Measurements from ENCODE around the gene HDAC4.

HDAC4 gene

GRCh38 chr2:239412905-239413603 lies 12.2 kb upstream of the HDAC4 start:
- TF ChIP-seq CTCF (IDR thresholded peaks at IDR 0.05; ENCODE audit: borderline replicate concordance, control extremely low read depth, extremely low read depth, insufficient read depth, missing control alignments): no peak
- no peak for DNase-seq (ENCODE audit: low spot score)
- in situ Hi-C loops (cut with MboI; ENCODE audit: low sequenced_read_pairs, unreplicated experiment): no loop called here

- in situ Hi-C loops (cut with MboI; ENCODE audit: low sequenced_read_pairs, unreplicated experiment): no loop called here
- TF ChIP-seq CTCF (IDR thresholded peaks at IDR 0.05; ENCODE audit: borderline replicate concordance, control extremely low read depth, extremely low read depth, insufficient read depth, missing control alignments): no peak
Observed at GRCh38 chr2:239411549-239412319, 10.9 kb upstream of the HDAC4 start.

GRCh38 chr2:239411117-239411516 lies 10.3 kb upstream of the HDAC4 start:
- no peak for DNase-seq (ENCODE audit: low spot score)
- TF ChIP-seq CTCF (IDR thresholded peaks at IDR 0.05; ENCODE audit: borderline replicate concordance, control extremely low read depth, extremely low read depth, insufficient read depth, missing control alignments): no peak
- in situ Hi-C loops (cut with MboI; ENCODE audit: low sequenced_read_pairs, unreplicated experiment): no loop called here

More at GRCh38 chr2:239411549-239412319, 10.9 kb upstream of the HDAC4 start:
- no peak for DNase-seq (ENCODE audit: low spot score)

- TF ChIP-seq CTCF (IDR thresholded peaks at IDR 0.05; ENCODE audit: borderline replicate concordance, control extremely low read depth, extremely low read depth, insufficient read depth, missing control alignments): no peak
- in situ Hi-C loops (cut with MboI; ENCODE audit: low sequenced_read_pairs, unreplicated experiment): no loop called here
- no peak for DNase-seq (ENCODE audit: low spot score)
Observed at GRCh38 chr2:239409976-239410375, 9.2 kb upstream of the HDAC4 start.

GRCh38 chr2:239407112-239407511 lies 6.3 kb upstream of the HDAC4 start:
- in situ Hi-C loops (cut with MboI; ENCODE audit: low sequenced_read_pairs, unreplicated experiment): no loop called here

More at GRCh38 chr2:239407112-239407511, 6.3 kb upstream of the HDAC4 start:
- no peak for DNase-seq (ENCODE audit: low spot score)
- no peak for TF ChIP-seq CTCF (IDR thresholded peaks at IDR 0.05; ENCODE audit: borderline replicate concordance, control extremely low read depth, extremely low read depth, insufficient read depth, missing control alignments)

Measured in GM13976 (cell line).